Thoracic aorta (tissue), 2 donors: ENCODE measurements around the gene GCHFR. TPM values are rescaled to one million over a fixed set of nuclear protein-coding genes. Genes with fewer than 3 reads are reported as not detected.

Experiments used
- ATAC-seq: fragments of 150-250 bp; one replicate; pipeline ENCODE4 v1.8.0; 2017; ENCODE audit warnings: low read depth; ENCODE audit not compliant: insufficient number of reproducible peaks, low FRiP score
- DNase-seq: peaks from one replicate; pipeline ENCODE4 v3.0.0-alpha.2; 2020; ENCODE audit warnings: low spot score
- H3K27ac ChIP-seq, 2 donors: fragments of 200-600 bp; sonication (generic); 1 replicate in 1 of 2; 2 replicates in 1 of 2; pipeline ENCODE4 v1.5.1; 2016; ENCODE audit warnings: mild to moderate bottlenecking in 2 of 2, moderate library complexity in 2 of 2
- H3K27me3 ChIP-seq: fragments of 200-600 bp; sonication (generic); replicated peaks from 2 replicates; pipeline ENCODE4 v1.6.0; 2016; ENCODE audit warnings: mild to moderate bottlenecking; ENCODE audit not compliant: insufficient read depth
- H3K36me3 ChIP-seq: fragments of 200-600 bp; sonication (generic); one replicate; pipeline ENCODE4 v1.5.1; 2016
- H3K4me1 ChIP-seq, 2 donors: fragments of 200-600 bp; sonication (generic); 1 replicate in 1 of 2; 2 replicates in 1 of 2; pipeline versions ENCODE4 v1.5.1 to v1.6.0; 2016; ENCODE audit warnings: low read depth in 2 of 2, mild to moderate bottlenecking in 1 of 2; ENCODE audit not compliant: control insufficient read depth in 1 of 2
- H3K4me3 ChIP-seq: fragments of 200-600 bp; sonication (generic); 2 replicates; pipeline ENCODE4 v1.5.1; 2016; ENCODE audit warnings: mild to moderate bottlenecking
- H3K9me3 ChIP-seq: fragments of 200-600 bp; sonication (generic); 2 replicates; pipeline ENCODE4 v1.5.1; 2016
- total RNA-seq, 2 donors: library from RNA; depleted of rRNA; stranded (reverse); fragments of >200 nt; gene quantifications; one replicate each; pipeline versions ENCODE4 v1.1.0 to v1.2.3, GENCODE V29; 2016
- TF ChIP-seq, protein P1 (sequence below): fragments of 200-600 bp; sonication (generic); IDR thresholded peaks from one replicate; pipeline ENCODE4 v1.5.1; 2019; ENCODE audit warnings: antibody characterized with exemption

Gene GCHFR
- total RNA-seq, 2 donors from 2014 or later, result 14.1 to 17.2 TPM

- TF ChIP-seq, protein P1, sequence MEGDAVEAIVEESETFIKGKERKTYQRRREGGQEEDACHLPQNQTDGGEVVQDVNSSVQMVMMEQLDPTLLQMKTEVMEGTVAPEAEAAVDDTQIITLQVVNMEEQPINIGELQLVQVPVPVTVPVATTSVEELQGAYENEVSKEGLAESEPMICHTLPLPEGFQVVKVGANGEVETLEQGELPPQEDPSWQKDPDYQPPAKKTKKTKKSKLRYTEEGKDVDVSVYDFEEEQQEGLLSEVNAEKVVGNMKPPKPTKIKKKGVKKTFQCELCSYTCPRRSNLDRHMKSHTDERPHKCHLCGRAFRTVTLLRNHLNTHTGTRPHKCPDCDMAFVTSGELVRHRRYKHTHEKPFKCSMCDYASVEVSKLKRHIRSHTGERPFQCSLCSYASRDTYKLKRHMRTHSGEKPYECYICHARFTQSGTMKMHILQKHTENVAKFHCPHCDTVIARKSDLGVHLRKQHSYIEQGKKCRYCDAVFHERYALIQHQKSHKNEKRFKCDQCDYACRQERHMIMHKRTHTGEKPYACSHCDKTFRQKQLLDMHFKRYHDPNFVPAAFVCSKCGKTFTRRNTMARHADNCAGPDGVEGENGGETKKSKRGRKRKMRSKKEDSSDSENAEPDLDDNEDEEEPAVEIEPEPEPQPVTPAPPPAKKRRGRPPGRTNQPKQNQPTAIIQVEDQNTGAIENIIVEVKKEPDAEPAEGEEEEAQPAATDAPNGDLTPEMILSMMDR, result no peak
- Histone ChIP-seq H3K27me3 (no peaks in the 10 kb centered on the region), H3K4me1 (peaks cover 7 to 20% of the 10 kb centered on the region in 2 donors), H3K4me3 (peak overlapping the region; percentile 98), H3K27ac (peak overlapping the region in 1 of 2 donors; percentile 85), H3K36me3 (peaks cover 24% of the 10 kb centered on the region), H3K9me3 (no peaks in the 10 kb centered on the region)
- ATAC-seq (no peak), DNase-seq (no peak)
Observed at GRCh38 chr15:40754574-40754882, 9.3 kb upstream of the GCHFR start.

DNA sequence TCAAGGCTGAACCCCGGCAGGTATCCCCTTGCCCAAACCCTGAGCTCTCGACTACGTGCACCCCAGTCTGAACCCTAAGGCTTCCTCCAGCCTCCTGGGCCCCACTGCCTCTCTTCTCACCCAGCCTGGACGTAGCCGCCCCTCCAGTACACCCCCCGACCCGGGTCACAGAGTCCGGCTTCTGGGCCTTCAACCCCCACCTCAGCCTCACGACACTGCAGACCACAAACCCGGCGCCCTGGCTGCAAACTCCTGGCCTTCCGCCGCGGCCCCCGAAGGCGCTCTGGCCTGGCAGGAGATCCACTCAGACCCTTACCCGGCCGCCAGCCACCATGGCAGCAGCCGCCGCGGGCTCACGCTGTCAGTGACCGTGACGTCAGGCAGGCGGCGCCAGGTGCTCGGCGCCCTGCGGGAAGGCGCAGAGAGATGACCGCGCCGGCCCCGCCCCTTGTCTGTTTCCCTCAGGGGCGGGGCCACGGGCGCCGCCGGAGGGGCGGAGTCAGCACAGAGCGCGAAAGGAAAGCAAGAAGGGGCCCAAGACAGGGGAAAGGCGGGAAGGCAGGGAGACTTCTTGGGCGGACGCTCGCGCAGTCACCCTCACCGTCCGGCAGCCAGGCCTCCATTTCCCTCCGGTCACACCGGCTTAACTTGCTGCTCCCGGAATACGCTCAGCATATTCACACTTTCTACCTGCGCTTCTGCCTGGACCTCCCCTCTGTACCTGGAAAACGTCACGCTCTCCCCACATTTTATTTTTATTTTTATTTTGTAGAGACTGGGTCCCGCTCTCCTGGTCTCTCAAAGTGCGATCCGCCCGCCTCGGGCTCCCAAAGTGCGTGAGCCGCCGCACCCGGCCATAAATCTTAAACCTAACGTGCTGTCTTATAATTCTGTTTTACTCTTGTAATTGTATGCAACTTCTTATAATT, 8.7 kb upstream of the GCHFR start, which contains the start of gene RMDN3:
RMDN3 (minus strand) TSS at position 372 of the 929 bp plus-strand sequence. CDS start 471 bp downstream, outside the sequence.
- no peaks in the 10 kb centered on the region for H3K27me3 ChIP-seq
- peak within 1 kb of the TSS; percentile 98 for H3K4me3 ChIP-seq
- DNase-seq, result peak; percentile 46
- H3K27ac ChIP-seq, result peak within 1 kb of the TSS; percentile 69 to 85
- ATAC-seq, result peak; percentile 80
- H3K9me3 ChIP-seq, result no peaks in the 10 kb centered on the region
- H3K4me1 ChIP-seq, result peaks cover 7 to 20% of the 10 kb centered on the region in 2 donors
- peaks cover 19% of the 10 kb centered on the region for H3K36me3 ChIP-seq
- TF ChIP-seq, protein P1, result no peak

- peaks cover 14% of the 10 kb centered on the region for H3K36me3 ChIP-seq
- ATAC-seq (no peak), DNase-seq (no peak)
- H3K27me3 ChIP-seq, result no peaks in the 10 kb centered on the region
- H3K27ac ChIP-seq, result peak overlapping the region; percentile 69
- TF ChIP-seq, protein P1, result no peak
- H3K4me1 ChIP-seq, result peaks cover 7 to 20% of the 10 kb centered on the region in 2 donors
- H3K4me3 ChIP-seq, result peak overlapping the region; percentile 98
- H3K9me3 ChIP-seq, result no peaks in the 10 kb centered on the region
Observed at GRCh38 chr15:40755812-40756208, 8.1 kb upstream of the GCHFR start.

DNA sequence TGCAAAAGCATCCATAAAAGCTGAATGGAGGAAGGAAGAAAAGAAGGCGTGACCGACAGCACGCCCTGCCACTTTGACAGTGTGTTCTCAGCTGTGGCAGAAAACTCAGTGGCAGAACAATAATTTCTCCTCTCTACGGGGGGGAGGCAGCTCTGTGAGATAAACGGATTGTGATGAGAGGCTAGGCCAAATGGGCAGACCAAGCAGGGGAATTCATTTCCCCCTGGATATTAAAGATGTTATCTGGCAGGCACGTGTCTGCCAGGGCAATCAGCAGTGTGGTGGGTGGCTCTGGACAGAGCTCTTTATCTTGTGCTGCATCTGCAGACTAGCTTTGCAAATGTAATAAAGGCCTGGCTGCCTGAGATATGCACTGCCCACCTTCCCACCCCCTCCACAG, 6.9 kb upstream of the GCHFR start:
- Histone ChIP-seq H3K36me3 (peaks cover 2% of the 10 kb centered on the region), H3K9me3 (no peaks in the 10 kb centered on the region), H3K27ac (no peak overlapping the region), H3K4me1 (peaks cover 7 to 20% of the 10 kb centered on the region in 2 donors), H3K27me3 (no peaks in the 10 kb centered on the region), H3K4me3 (no peak overlapping the region)
- TF ChIP-seq, protein P1, result no peak
- ATAC-seq, result no peak
- DNase-seq, result no peak

GRCh38 chr15:40759961-40760360, 3.9 kb upstream of the GCHFR start:
- no peak overlapping the region for H3K4me3 ChIP-seq
- H3K27ac ChIP-seq, result no peak overlapping the region
- ATAC-seq (no peak), DNase-seq (no peak)
- H3K27me3 ChIP-seq, result no peaks in the 10 kb centered on the region
- no peaks in the 10 kb centered on the region for H3K9me3 ChIP-seq
- H3K36me3 ChIP-seq, result no peaks in the 10 kb centered on the region
- peaks cover 5 to 24% of the 10 kb centered on the region in 2 donors for H3K4me1 ChIP-seq
- TF ChIP-seq, protein P1, result no peak
